Stimulated activated CD4-positive, alpha-beta T cell treated with anti-CD3 and anti-CD28 coated beads, Interleukin-4, amount 100 ng/mL, for 24 hours (primary cell): ENCODE data around the gene CCDC152.

Source experiments
- DNase-seq: peaks from one replicate; pipeline ENCODE4 v3.0.0-alpha.2; 2020

The CCDC152 gene

GRCh38 chr5:42784132-42784531, 27.5 kb downstream of the CCDC152 start:
- DNase-seq, result no peak

GRCh38 chr5:42785756-42786155, 29.1 kb downstream of the CCDC152 start:
- no peak for DNase-seq

GRCh38 chr5:42787073-42787472, 30.5 kb downstream of the CCDC152 start:
- no peak for DNase-seq

GRCh38 chr5:42787845-42788244, 31.2 kb downstream of the CCDC152 start:
- DNase-seq, result no peak

GRCh38 chr5:42791151-42791550, 34.5 kb downstream of the CCDC152 start:
- DNase-seq, result no peak

- no peak for DNase-seq
These were observed 41.9 kb downstream of the CCDC152 start for GRCh38 chr5:42798284-42799240.

GRCh38 chr5:42799241-42799608, 42.6 kb downstream of the CCDC152 start:
- DNase-seq, result no peak

- no peak for DNase-seq
These were observed 43.1 kb downstream of the CCDC152 start for GRCh38 chr5:42799668-42800114.

GRCh38 chr5:42800748-42801330, 44.2 kb downstream of the CCDC152 start:
- no peak for DNase-seq

GRCh38 chr5:42801516-42802166, 45.0 kb downstream of the CCDC152 start:
- DNase-seq, result no peak

- DNase-seq, result no peak
These were observed 48.2 kb downstream of the CCDC152 start for GRCh38 chr5:42804717-42805339.

- no peak for DNase-seq
These were observed 49.5 kb downstream of the CCDC152 start for GRCh38 chr5:42806004-42806700.

- no peak for DNase-seq
These were observed 50.2 kb downstream of the CCDC152 start for GRCh38 chr5:42806701-42807262.

GRCh38 chr5:42807722-42808447, 51.3 kb downstream of the CCDC152 start:
- DNase-seq, result no peak

- no peak for DNase-seq
These were observed 52.4 kb downstream of the CCDC152 start for GRCh38 chr5:42808888-42809611.

- DNase-seq, result no peak
These were observed 54.4 kb downstream of the CCDC152 start for GRCh38 chr5:42810834-42811590.

GRCh38 chr5:42811591-42812446, 55.2 kb downstream of the CCDC152 start, which contains the start of gene SELENOP:
Gene SELENOP (minus strand): TSS chr5:42811892. CDS start chr5:42808353, 3,539 bp downstream.
- DNase-seq, result no peak

GRCh38 chr5:42812620-42813019, 56.0 kb downstream of the CCDC152 start:
- DNase-seq, result no peak

GRCh38 chr5:42813533-42813932, 56.9 kb downstream of the CCDC152 start:
- DNase-seq, result no peak
